Vagina (tissue), 2 donors: ENCODE results near the gene SLAIN1. TPM values are rescaled to one million over a fixed set of nuclear protein-coding genes. Genes with fewer than 3 reads are reported as not detected.

Experiments
- DNase-seq, 2 donors: peaks; one replicate each; pipeline ENCODE4 v3.0.0-alpha.2; 2017; ENCODE audit errors: extremely low spot score in 2 of 2
- H3K27ac ChIP-seq: fragments of 200-600 bp; sonication (generic); one replicate; pipeline ENCODE4 v1.5.1; 2019
- H3K27me3 ChIP-seq: fragments of 200-600 bp; sonication (generic); one replicate; pipeline ENCODE4 v1.5.1; 2019
- H3K36me3 ChIP-seq, 2 donors: fragments of 200-600 bp; sonication (generic); one replicate each; pipeline ENCODE4 v1.5.1; 2017 to 2019
- H3K4me1 ChIP-seq: fragments of 200-600 bp; sonication (generic); one replicate; pipeline ENCODE4 v1.5.1; 2019
- H3K4me3 ChIP-seq, 2 donors: fragments of 200-600 bp; sonication (generic); 1 replicate in 1 of 2; 2 replicates in 1 of 2; pipeline ENCODE4 v1.5.1; 2016 to 2019
- H3K9me3 ChIP-seq: fragments of 200-600 bp; sonication (generic); one replicate; pipeline ENCODE4 v1.5.1; 2019
- POLR2A ChIP-seq, 2 donors: fragments of 450-650 bp; IDR thresholded peaks; one replicate each; pipeline ENCODE4 v1.6.1; 2017; ENCODE audit warnings: antibody characterized with exemption in 2 of 2, mild to moderate bottlenecking in 2 of 2, moderate library complexity in 2 of 2
- POLR2AphosphoS5 ChIP-seq, 2 donors: sonication (generic); formaldehyde crosslinking; IDR thresholded peaks; one replicate each; pipeline ENCODE4 v1.9.0; 2017; ENCODE audit warnings: antibody characterized with exemption in 2 of 2, mild to moderate bottlenecking in 2 of 2, low read depth in 1 of 2; ENCODE audit not compliant: insufficient read depth in 1 of 2
- intact Hi-C: fragments of 100-400 bp; cut with DNase I; formaldehyde crosslinking; loops from one replicate; pipeline ENCODE4 v1.15.1; 2023
- total RNA-seq: library from RNA; depleted of rRNA; stranded (reverse); fragments of >200 nt; gene quantifications from one replicate; pipeline ENCODE4 v1.2.3, GENCODE V29; 2016
- TF ChIP-seq, protein P1 (sequence below), 3 experiments: fragments of 450-650 bp in 2 of 3; fragments of 200-600 bp in 1 of 3; sonication (generic) in 1 of 3; IDR thresholded peaks; one replicate each; pipeline ENCODE4 v1.5.1; 2017 to 2019; ENCODE audit warnings: antibody characterized with exemption in 3 of 3, mild to moderate bottlenecking in 2 of 3, moderate library complexity in 2 of 3

The SLAIN1 gene
- total RNA-seq, 1 donor from 2014 or later = 2.2 TPM

DNA sequence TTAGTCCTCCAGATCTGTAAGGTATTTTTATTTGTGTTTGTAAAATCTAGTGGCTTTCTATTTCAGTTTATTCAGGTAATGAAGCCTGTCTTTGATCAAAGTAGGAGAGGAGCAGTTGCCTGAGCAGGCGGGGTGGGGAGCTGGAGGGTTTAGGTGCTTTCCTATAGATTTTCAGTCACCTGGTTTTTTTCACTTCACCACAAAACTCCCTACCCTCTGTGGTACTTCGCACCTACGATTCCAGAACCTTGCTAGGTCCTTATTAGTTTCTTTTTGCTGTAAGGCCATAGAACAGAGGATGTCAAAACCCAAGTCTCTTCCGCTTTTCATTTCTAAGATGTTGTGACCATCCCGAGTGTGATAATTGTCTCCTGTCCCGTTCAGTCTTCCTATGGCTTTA is 26.6 kb downstream of the SLAIN1 start:
- H3K9me3 ChIP-seq = no peaks in the 10 kb centered on the region
- no peaks in the 10 kb centered on the region for H3K27me3 ChIP-seq
- no peak overlapping the region for H3K4me3 ChIP-seq
- no peaks in the 10 kb centered on the region for H3K36me3 ChIP-seq
- H3K4me1 ChIP-seq = no peaks in the 10 kb centered on the region
- no peak overlapping the region for H3K27ac ChIP-seq
- intact Hi-C loops = no loop called here
- TF ChIP-seq, protein P1, sequence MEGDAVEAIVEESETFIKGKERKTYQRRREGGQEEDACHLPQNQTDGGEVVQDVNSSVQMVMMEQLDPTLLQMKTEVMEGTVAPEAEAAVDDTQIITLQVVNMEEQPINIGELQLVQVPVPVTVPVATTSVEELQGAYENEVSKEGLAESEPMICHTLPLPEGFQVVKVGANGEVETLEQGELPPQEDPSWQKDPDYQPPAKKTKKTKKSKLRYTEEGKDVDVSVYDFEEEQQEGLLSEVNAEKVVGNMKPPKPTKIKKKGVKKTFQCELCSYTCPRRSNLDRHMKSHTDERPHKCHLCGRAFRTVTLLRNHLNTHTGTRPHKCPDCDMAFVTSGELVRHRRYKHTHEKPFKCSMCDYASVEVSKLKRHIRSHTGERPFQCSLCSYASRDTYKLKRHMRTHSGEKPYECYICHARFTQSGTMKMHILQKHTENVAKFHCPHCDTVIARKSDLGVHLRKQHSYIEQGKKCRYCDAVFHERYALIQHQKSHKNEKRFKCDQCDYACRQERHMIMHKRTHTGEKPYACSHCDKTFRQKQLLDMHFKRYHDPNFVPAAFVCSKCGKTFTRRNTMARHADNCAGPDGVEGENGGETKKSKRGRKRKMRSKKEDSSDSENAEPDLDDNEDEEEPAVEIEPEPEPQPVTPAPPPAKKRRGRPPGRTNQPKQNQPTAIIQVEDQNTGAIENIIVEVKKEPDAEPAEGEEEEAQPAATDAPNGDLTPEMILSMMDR (IDR thresholded peaks at IDR 0.05) = no peak
- no peak for TF ChIP-seq POLR2A (IDR thresholded peaks at IDR 0.05)
- no peak for TF ChIP-seq POLR2AphosphoS5 (IDR thresholded peaks at IDR 0.05; ENCODE audit: insufficient read depth in 1 of 2, low read depth in 1 of 2)
- DNase-seq = no peak

DNA sequence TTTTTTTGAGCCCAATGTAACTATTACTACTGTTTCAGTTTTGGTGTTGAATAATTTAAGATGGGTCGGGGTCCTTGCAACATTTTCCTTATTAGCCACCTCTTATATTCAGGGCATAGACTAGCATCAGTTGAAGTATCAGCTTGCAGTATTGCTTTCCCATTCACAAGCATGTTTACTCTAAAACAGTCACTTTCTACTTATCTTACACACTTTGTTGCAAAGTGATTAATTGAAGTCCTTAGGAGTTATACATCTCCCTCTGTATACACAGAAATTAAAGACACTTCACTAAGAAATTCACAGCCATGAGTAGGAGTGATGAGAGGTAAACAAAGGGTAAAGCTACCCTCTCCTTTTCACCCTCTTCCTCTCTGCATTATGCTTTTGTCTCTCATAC is 27.6 kb downstream of the SLAIN1 start:
- H3K27ac ChIP-seq = no peak overlapping the region
- TF ChIP-seq POLR2AphosphoS5 (IDR thresholded peaks at IDR 0.05; ENCODE audit: insufficient read depth in 1 of 2, low read depth in 1 of 2) = no peak
- no peak for TF ChIP-seq POLR2A (IDR thresholded peaks at IDR 0.05)
- TF ChIP-seq, protein P1 (IDR thresholded peaks at IDR 0.05) = no peak
- no peaks in the 10 kb centered on the region for H3K36me3 ChIP-seq
- H3K4me1 ChIP-seq = no peaks in the 10 kb centered on the region
- H3K9me3 ChIP-seq = no peaks in the 10 kb centered on the region
- DNase-seq = no peak
- H3K27me3 ChIP-seq = no peaks in the 10 kb centered on the region
- H3K4me3 ChIP-seq = no peak overlapping the region
- intact Hi-C loops = no loop called here

DNA sequence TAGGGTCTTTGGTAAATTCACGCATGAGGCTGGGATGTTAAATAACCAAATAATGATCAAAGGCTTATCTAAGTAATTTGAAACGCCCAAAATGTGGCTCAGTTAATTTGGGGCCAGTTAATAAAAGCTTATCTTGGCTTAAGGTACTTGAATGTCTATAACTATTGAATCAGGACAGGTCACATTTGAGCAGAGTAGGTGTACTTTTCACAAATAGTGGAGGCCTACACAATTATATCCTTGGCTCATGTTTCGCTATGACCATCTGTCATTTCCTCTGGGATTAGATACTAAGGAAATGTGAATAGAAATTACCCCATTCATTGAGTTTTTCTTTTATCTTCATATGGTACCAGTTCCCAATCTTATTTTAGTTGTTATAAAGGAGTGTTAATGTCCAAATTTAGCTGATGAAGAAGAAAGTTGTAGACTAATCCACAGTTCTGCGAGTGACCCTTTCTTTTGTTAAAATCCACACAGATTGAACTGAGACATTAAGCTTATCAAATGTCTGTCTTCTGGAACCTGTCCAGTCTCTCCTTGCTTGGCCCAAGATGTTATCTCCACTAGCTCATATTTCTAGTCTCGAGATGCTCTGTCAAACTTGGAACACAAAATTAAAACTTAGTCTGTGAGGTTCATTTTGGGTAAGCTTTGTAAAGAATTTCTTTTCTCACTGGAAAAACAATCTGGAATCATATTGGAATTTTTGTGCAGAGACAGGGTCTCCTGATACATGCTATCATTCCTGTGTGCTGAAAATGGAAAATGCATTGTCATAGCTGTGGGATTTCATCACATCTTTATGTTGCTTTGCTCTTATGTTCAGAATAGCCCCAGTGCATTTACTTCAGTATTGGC is 31.0 kb downstream of the SLAIN1 start:
- DNase-seq = no peak
- intact Hi-C loops = no loop called here
- TF ChIP-seq POLR2AphosphoS5 (IDR thresholded peaks at IDR 0.05; ENCODE audit: insufficient read depth in 1 of 2, low read depth in 1 of 2) (no peak), POLR2A (IDR thresholded peaks at IDR 0.05) (no peak)
- TF ChIP-seq, protein P1 (IDR thresholded peaks at IDR 0.05) = no peak
- Histone ChIP-seq H3K4me1 (no peaks in the 10 kb centered on the region), H3K4me3 (no peak overlapping the region), H3K27me3 (no peaks in the 10 kb centered on the region), H3K36me3 (no peaks in the 10 kb centered on the region), H3K27ac (no peak overlapping the region), H3K9me3 (no peaks in the 10 kb centered on the region)

DNA sequence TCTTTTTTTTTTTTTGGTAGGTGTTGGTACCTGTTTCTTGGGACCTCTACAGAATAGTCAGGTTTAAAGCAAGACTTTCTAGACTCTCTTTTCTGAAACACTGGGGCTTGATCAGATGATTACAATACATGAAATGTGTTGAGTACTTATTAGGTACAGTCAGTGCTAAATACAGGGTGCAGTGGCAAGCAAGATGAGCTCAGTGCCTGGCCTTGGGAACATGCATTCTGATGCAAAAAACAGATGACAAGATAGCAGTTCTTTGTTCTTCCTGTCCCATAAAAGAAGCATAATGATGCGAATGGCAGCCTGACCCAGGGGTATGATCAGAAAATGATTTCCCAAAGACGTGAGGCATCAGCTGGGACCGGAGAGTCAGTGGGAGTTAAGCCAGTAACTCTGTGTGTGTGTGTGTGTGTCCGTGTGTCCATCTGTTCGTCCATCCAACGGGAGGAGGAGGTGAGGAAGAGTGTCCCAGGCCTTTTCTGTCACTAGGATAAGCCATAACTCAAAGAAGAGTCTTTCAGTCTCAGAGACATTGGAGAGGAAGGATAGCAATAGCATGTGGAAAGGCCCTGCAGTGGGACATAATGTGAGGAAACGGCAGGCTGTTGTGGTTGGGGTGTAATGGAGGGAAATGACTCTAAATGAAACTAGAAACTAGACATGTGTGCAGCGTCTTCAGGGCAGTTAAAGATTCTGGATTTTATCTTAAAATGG is 32.2 kb downstream of the SLAIN1 start:
- intact Hi-C loops = no loop called here
- H3K9me3 ChIP-seq = no peaks in the 10 kb centered on the region
- no peaks in the 10 kb centered on the region for H3K4me1 ChIP-seq
- no peak overlapping the region for H3K4me3 ChIP-seq
- TF ChIP-seq POLR2AphosphoS5 (IDR thresholded peaks at IDR 0.05; ENCODE audit: insufficient read depth in 1 of 2, low read depth in 1 of 2) (no peak), POLR2A (IDR thresholded peaks at IDR 0.05) (no peak)
- TF ChIP-seq, protein P1 (IDR thresholded peaks at IDR 0.05) = no peak
- no peaks in the 10 kb centered on the region for H3K27me3 ChIP-seq
- no peak for DNase-seq
- no peak overlapping the region for H3K27ac ChIP-seq
- no peaks in the 10 kb centered on the region for H3K36me3 ChIP-seq

DNA sequence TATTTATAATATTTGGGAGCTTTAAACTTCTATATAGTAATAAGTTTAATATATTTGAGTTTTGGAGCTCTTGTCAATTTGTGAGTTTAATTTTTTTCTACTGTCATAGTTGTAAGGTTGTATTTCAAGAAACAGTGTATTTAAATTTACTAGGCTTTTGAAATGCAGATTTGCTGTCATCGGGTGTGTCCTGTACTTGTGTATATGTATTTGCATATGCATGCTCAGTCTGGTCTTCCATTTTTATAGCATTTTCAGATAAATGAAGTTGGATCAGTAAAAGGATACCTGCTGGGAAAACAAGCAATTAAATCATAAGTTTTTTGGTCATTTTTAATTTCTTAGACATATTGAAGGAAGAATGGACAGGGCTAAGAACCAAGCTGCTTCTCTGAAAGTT is 33.1 kb downstream of the SLAIN1 start:
- H3K4me1 ChIP-seq = no peaks in the 10 kb centered on the region
- intact Hi-C loops = no loop called here
- DNase-seq = no peak

More for the DNA sequence above, 33.1 kb downstream of the SLAIN1 start:
- Histone ChIP-seq H3K9me3 (no peaks in the 10 kb centered on the region), H3K4me3 (no peak overlapping the region), H3K36me3 (no peaks in the 10 kb centered on the region), H3K27ac (no peak overlapping the region), H3K27me3 (no peaks in the 10 kb centered on the region)
- TF ChIP-seq POLR2AphosphoS5 (IDR thresholded peaks at IDR 0.05; ENCODE audit: insufficient read depth in 1 of 2, low read depth in 1 of 2) (no peak), POLR2A (IDR thresholded peaks at IDR 0.05) (no peak)
- TF ChIP-seq, protein P1 (IDR thresholded peaks at IDR 0.05) = no peak
